ENCODE data around the gene TRMT61A. TPM values are rescaled to one million over a fixed set of nuclear protein-coding genes. Genes with fewer than 3 reads are reported as not detected.

TRMT61A gene
- total RNA-seq, 1 donor from 2014 or later, result 6.1 TPM

- Mint-ChIP-seq H3K27ac (ENCODE audit: unreplicated experiment) (peak overlapping the region; percentile 95), H3K9me3 (ENCODE audit: unreplicated experiment) (no peaks in the 10 kb centered on the region), H3K4me1 (ENCODE audit: unreplicated experiment) (peaks cover 48% of the 10 kb centered on the region), H3K27me3 (ENCODE audit: unreplicated experiment) (peaks cover 22% of the 10 kb centered on the region), H3K4me3 (ENCODE audit: unreplicated experiment) (peak overlapping the region; percentile 100), H3K36me3 (ENCODE audit: low read depth, unreplicated experiment) (peaks cover 28% of the 10 kb centered on the region)
- no peak for TF ChIP-seq CTCF (IDR thresholded peaks at IDR 0.05; ENCODE audit: unreplicated experiment)
- DNase-seq (ENCODE audit: low spot score), result no peak
Measured at GRCh38 chr14:103563844-103564505, 35.0 kb downstream of the TRMT61A start.

GRCh38 chr14:103568952-103569351 lies 40.0 kb downstream of the TRMT61A start:
- no peak for DNase-seq (ENCODE audit: low spot score)
- no peak for TF ChIP-seq CTCF (IDR thresholded peaks at IDR 0.05; ENCODE audit: unreplicated experiment)
- Mint-ChIP-seq H3K27me3 (ENCODE audit: unreplicated experiment) (peaks cover 3% of the 10 kb centered on the region), H3K36me3 (ENCODE audit: low read depth, unreplicated experiment) (peaks cover 7% of the 10 kb centered on the region), H3K27ac (ENCODE audit: unreplicated experiment) (no peak overlapping the region), H3K4me1 (ENCODE audit: unreplicated experiment) (peaks cover 21% of the 10 kb centered on the region), H3K4me3 (ENCODE audit: unreplicated experiment) (peak overlapping the region; percentile 45), H3K9me3 (ENCODE audit: unreplicated experiment) (no peaks in the 10 kb centered on the region)

GRCh38 chr14:103569408-103569807 lies 40.4 kb downstream of the TRMT61A start:
- Mint-ChIP-seq H3K4me1 (ENCODE audit: unreplicated experiment) (peaks cover 18% of the 10 kb centered on the region), H3K9me3 (ENCODE audit: unreplicated experiment) (no peaks in the 10 kb centered on the region), H3K4me3 (ENCODE audit: unreplicated experiment) (peak overlapping the region; percentile 45), H3K27me3 (ENCODE audit: unreplicated experiment) (peaks cover 3% of the 10 kb centered on the region), H3K27ac (ENCODE audit: unreplicated experiment) (no peak overlapping the region), H3K36me3 (ENCODE audit: low read depth, unreplicated experiment) (peaks cover 9% of the 10 kb centered on the region)
- DNase-seq (ENCODE audit: low spot score), result no peak
- TF ChIP-seq CTCF (IDR thresholded peaks at IDR 0.05; ENCODE audit: unreplicated experiment), result no peak

GRCh38 chr14:103574104-103574503 lies 45.1 kb downstream of the TRMT61A start:
- Mint-ChIP-seq H3K27ac (ENCODE audit: unreplicated experiment) (no peak overlapping the region), H3K4me1 (ENCODE audit: unreplicated experiment) (peaks cover 5% of the 10 kb centered on the region), H3K9me3 (ENCODE audit: unreplicated experiment) (no peaks in the 10 kb centered on the region), H3K27me3 (ENCODE audit: unreplicated experiment) (peaks cover 5% of the 10 kb centered on the region), H3K36me3 (ENCODE audit: low read depth, unreplicated experiment) (peaks cover 23% of the 10 kb centered on the region), H3K4me3 (ENCODE audit: unreplicated experiment) (no peak overlapping the region)
- DNase-seq (ENCODE audit: low spot score), result no peak
- TF ChIP-seq CTCF (IDR thresholded peaks at IDR 0.05; ENCODE audit: unreplicated experiment), result no peak

GRCh38 chr14:103574707-103575285 lies 45.8 kb downstream of the TRMT61A start:
- DNase-seq (ENCODE audit: low spot score), result no peak
- H3K27me3 Mint-ChIP-seq (ENCODE audit: unreplicated experiment), result peaks cover 5% of the 10 kb centered on the region
- TF ChIP-seq CTCF (IDR thresholded peaks at IDR 0.05; ENCODE audit: unreplicated experiment), result no peak
- H3K9me3 Mint-ChIP-seq (ENCODE audit: unreplicated experiment), result no peaks in the 10 kb centered on the region
- H3K36me3 Mint-ChIP-seq (ENCODE audit: low read depth, unreplicated experiment), result peaks cover 23% of the 10 kb centered on the region
- H3K4me3 Mint-ChIP-seq (ENCODE audit: unreplicated experiment), result peak overlapping the region; percentile 70
- no peaks in the 10 kb centered on the region for H3K4me1 Mint-ChIP-seq (ENCODE audit: unreplicated experiment)
- no peak overlapping the region for H3K27ac Mint-ChIP-seq (ENCODE audit: unreplicated experiment)
